ENCODE data around the gene HCFC2.

The HCFC2 gene

Small RNAs within 50 kb of the gene (small RNA-seq; reads per million reads assigned to genes)
- 0 reads per million in 2 experiments for gene RNA5SP370
